NOMO-1 (cell line): ENCODE results near the gene NDUFB6.
"Not testable (repeated sequence)": the region's sequence is repeated elsewhere in the genome, so short reads cannot be mapped to it uniquely, and the experiment has no call there.

Experiments
- DNase-seq, 2 experiments: peaks; one replicate each; lab custom pipeline; 2025; ENCODE audit not compliant: unreplicated experiment in 2 of 2; lab: John Stamatoyannopoulos, UW

Gene NDUFB6

DNA sequence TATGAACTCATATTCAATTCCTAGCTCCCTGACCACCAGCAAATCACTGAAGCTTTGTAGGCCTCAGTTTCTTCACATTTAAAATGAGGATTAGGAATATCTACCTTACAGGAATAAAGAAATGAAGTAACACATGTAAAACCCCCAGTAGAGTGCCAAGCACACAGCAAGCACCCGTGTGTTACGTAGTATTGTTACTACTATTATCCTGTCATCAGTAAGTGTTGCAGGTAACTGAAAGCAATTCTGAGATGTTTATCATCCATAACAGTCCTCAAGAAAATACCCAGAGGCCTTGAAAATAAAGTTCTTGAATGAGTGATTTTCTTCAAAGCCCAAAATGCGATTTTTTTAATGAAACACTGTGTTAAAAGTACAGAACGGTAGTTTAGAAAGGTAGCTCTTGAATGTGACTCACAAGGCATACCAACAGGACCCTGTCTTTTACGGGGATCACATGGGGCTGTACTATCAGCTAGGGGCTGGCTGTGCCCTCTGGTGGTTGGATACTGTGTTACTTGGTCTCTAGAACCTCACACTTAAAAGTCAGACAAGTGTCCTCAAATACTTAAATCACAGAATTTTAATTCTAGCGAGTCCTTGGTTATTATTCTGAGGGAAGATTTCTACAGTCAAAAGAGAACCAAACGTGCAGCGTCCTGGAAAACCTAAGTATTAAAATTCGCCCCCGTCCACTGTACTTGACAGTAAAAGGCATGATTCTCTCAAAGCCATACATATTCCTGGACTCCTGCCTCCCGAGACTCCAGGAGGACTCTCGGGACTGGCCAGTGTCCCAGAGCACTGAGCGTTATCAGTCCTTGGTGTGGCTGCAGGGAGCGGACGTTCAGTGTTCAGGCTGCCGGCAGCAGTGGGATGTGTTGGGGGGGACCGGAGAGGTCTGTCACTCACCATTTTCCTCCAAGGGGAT is 725 bp downstream of the NDUFB6 start:
- DNase-seq: peak; percentile 59 to 88

DNA sequence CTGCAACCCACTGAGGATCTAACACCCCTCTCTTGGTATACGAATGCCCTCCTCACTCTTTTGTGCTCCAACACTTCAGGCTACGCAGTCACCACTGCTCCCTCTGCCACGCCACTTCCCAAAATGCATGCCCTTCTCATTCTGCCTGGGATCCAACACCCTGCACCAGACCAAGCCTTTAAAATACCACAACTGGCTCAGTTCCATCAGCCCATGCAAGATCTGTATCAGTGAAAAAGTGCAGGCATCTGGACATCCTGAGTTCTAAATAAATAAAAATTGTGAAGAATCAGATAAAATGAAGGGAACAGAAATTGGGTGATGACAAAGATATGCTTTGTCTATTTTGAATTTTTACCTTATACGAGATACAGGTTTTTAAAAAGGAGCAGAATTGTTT is 2.7 kb downstream of the NDUFB6 start:
- no peak for DNase-seq

DNA sequence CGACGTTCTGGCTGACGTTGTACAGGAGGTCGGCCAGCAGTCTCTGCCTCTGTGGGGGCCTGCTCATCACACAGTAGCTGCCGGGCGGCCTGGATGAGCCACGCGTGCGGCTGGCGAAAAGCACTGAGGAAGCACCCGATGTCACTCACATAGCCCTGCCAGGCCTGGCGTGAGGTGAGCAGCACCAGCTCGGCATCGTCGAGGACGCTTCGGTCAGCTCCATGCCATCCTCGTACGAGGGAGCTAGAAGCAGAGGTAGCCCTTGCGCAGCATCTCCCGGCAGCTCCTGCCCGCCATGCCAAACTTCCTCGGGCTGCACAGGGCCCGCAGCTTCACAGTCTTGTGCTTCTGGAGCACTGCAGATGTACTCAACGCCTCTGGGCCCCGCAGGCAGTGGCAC is 6.2 kb downstream of the NDUFB6 start:
- DNase-seq: no peak

DNA sequence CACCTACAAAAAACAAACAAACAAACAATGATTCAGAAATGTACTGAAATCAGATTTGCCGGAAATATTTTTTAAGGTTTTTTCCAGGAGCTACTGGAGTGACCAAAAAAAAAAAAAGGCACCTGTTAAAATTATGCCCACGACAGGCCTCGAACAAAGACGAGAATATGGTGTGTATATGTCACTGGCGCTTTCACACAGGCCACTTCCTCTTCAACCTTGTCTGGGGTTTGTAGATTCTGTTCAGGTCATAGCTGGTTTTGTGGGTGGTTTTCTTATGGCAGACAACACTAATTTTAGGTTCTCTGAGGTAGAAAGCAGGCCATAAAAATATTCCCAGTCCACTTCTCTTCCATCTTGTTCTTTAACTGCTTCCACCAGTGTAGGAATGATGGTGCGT is 7.0 kb downstream of the NDUFB6 start:
- no peak for DNase-seq

DNA sequence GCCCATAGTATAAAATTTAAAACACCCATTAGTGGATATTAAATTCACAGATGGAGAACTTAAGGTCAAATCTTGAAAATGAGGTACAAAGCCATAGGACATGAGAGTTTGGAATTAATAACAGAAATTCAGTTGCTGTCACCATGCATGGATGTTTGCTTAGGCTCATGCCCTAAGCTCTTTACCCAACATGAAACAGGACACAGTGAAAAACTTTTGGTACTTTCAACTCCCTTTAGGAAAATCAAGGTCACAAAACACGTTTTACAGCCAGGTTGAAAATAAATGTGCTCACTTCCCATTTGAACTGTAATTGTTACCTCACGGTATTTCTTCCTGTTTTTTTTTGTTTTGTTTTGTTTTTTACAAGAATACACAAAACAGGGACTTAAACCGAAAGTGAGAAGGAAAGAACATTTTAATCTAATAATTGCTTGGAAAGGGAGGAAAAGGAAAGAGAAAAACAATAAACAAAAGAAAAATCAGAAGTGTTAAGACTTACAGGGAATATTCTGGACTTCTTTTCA is 14.5 kb downstream of the NDUFB6 start:
- peak in 1 of 2 experiments; percentile 34 for DNase-seq

DNA sequence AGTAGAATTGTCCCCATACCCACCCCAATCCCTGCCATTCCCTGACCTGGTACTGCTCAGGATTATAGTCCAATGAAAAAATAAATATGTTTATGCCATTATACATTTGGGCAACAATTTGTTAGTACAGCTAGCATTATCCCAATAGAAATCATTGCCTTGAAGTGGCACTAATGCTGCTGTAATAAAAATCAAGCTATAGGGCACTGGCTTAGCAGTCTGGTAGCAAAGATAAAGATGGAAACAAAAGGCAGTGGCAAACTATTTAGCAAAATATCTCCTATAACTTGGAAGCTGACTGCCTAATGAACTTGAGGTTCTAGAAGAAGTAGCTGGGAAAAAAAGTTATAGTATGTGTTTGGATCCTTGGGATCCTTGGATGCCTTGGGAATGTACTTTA is 18.4 kb downstream of the NDUFB6 start:
- DNase-seq: no peak

DNA sequence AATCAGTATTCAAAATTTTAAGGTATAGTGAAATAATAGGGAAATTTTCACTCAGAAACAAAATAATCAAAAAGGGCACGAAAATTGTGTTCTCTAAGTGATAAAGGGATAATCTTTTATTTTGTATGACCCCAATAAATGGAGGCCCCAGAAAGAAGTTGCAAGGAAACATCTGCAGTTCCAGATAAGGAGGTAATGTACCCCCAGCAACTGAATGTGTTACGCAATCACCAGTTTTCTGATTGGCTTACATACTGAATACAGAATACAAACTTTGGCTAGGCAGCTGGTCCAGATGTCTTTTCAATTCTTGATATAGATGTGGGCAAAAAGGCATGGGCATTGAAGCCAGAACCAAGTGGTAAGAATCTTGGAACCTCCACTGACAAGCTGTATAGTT is 18.9 kb downstream of the NDUFB6 start:
- no peak for DNase-seq

DNA sequence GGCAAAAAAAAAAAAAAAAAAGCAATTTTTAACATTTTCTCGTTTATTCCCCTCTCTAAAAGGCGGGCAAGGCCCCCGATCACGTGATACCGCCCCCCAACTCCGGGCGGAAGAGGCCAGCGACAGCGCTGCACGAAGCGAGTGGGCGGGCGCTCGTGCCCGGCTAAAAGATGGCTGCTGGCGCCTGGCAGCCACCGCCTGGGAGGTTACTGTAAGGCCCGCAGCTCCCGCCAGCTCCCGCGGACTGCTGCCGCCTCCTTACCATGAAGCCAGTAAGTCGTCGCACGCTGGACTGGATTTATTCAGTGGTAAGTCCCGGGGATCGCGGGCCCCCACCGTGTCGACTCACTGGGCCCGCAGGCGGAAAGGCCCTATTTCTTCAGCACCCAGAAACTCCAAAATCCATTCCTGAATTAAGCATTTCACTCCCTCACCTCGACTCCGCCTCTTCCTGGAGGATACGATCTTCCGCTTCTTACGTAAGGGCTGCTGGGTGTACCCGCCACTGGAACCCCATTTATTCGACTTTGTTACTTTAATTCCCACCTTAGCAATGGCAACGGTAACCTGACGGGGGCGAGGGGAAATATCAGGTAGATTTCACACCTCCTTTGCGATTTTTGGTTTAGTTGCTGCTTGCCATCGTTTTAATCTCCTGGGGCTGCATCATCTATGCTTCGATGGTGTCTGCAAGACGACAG is 20.6 kb downstream of the NDUFB6 start, which contains the start of the genes SMIM27 and TOPORS:
Gene SMIM27, plus strand, starts transcription at position 156 of the 701 bp plus-strand sequence. Its CDS starts 108 bp downstream, at position 264.
Gene TOPORS, minus strand, starts transcription at position 415 of the 701 bp plus-strand sequence. Its CDS starts 150 bp downstream, at position 265.
- DNase-seq: peak; percentile 89 to 93

DNA sequence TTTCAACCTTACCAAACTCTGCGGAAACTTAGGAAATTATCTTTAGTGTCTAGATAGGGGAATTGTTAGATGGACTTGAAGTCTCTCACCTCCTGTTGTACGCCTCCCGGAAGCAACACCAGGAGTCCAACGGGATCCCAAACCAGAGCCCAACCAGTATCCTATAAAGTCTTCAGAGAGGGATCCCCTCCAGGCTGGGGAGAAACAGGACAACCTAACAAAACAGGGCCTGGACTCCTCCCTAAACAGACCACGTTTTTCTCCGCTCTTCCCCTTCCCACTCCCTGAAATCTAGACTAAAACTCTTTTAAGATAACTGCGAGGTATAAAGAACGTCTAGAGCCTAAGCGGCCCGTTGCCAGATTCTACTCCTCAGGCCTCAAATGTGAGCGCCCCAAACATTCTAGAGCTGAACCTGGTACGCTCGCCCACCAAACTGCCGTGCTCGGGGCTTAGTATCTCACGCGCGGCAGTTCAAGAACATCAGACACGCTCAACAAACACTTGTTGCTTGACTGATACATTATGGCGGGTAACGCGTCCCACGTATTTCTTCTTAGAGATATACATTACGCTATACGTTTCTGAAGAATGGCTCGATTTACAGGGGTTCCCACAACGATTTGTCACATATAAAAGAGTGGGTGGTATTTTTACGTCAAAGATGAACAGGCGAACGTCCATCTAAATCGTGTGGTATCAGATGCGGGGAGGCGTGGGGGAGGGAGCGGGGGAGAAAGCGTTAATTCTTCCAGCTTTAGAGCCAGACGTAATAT is 21.5 kb downstream of the NDUFB6 start:
- peak in 1 of 2 experiments; percentile 53 for DNase-seq

DNA sequence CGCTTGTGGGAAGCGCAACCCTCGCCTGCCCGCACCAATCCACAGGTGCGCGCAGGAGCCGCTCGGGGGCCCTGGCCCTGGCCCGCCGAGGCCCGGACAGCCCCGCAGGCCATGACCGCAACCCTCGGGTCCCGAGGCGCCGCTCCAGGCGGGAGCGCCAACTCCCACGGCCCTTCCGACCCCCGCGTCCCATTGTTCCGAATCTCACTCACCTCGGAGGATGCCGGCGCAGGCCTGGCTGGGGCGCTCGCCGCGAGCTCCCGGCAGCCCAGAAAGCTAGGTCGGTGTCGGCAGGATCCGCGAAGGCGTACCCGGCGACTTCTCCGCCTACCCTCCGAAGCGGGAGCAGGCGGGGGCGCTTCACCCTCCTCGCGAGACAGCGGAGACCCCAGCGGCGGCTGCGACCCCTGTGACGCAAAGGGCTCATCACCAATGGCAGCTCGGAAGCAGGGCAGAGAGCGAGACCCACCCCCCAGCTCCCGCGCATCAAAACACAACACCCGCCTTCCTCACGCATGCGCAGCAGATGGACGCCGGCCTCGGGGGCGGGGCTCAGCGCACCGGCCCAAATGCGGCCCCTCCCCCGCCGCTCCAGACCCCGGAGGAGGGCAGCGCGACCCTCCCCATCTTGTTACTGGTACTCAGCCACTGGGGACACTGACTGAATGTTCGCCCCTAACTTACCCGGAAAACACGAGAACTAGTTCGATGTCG is 22.2 kb downstream of the NDUFB6 start:
- peak; percentile 67 to 81 for DNase-seq

DNA sequence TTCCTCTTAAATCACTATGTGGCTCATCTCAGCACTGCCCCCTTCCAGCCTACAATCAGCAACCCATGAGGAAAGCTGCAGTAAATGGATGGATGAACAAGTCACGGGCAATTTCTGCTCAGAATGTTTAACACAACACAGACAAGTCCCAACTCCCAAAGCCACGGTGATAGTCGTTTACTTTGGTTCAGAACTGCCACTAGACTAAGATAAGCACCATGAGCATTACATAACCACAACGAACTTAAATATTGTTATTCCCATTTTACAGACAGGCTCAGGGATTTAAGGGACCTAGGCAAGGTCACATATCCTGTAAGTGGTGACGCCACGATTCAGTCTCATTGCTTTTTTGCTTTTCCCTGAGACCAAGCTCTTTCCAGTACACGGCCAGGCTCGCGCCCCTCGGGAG is 22.8 kb downstream of the NDUFB6 start:
- no peak for DNase-seq

DNA sequence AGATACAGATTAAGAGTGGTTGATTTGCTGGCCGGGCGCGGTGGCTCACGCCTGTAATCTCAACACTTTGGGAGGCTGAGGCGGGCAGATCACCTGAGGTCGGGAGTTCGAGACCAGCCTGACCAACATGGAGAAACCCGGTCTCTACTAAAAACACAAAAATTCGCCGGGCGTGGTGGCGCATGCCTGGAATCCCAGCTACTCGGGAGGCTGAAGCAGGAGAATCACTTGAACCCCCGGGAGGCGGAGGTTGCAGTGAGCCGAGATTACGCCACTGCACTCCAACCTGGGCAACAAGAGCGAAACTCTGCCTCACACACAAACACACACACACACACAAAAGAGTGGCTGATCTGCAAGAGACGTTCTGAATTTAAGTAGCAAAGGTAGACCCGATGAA is 24.7 kb downstream of the NDUFB6 start:
- not testable (repeated sequence) for DNase-seq

DNA sequence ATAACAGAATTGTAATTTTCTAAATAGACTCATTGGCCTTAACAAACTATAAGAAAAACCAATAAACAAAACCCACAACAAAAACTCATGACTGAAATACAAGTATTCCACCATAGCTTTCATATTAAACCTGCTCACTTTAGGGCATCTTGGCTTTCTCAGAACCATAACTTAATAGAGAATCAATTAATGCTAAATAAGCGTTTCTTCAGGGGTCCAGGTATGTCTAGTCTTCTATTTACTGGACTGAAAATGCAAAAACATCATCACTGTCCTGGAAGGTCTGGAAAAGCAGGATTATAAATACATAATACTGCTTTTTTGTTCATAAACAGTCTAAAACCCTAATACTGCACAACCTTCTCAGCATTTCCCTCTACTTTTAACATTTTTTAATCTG is 27.1 kb downstream of the NDUFB6 start:
- DNase-seq: no peak

DNA sequence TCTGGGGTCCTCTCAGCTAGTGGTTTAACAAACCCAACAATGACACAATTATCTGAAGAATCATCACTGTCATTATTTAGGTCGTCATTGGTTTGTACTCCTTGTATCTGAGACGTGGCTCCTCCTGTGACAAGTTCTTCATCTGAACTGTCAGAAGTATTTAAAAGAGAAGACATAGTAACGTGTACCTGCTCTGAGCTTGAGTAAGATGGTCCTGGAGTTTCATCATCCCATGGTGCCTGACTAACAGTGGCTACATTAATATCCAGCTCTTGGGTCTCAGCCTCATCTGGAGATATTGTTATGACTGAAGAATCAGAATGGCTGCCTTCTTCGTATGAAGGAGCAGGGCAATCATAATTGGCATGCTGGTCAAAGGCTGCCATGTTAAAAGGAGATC is 29.9 kb downstream of the NDUFB6 start:
- DNase-seq: no peak

DNA sequence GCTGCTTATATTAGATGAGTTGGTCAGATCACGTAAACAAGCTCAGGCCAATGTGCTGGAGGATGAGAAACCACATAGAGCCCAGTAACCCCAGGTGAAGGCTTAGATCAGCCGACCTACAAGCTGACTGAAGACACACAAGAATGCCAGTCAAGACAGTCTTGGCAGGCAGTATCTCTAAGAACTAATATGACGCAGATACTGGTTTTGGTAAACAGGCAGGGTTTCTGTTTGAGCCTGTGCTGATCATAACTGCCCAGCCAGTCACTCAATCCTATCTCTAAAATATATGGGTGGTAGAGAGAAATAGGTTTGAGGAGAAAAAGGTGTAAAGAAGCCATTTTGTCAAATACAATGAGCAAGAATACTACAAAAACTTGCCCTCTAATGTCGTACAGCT is 39.1 kb downstream of the NDUFB6 start:
- DNase-seq: no peak

DNA sequence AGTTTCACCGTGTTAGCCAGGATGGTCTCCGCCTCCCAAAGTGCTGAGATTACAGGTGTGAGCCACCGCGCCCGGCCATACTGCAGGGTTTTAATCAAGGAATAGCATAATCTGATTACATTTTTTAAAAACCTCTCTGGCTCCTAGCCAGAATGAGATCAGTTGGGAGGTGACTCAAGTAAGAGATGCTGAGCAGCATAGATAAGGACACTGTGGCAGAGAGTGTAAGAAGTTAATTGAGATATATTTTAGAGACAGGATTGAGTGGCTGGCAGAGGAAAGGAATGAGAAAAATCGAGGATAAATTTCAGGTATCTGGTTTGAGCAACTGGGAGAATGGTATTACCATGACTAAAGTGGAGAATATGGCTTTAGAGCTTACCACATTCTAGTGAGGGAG is 39.6 kb downstream of the NDUFB6 start:
- DNase-seq: no peak

DNA sequence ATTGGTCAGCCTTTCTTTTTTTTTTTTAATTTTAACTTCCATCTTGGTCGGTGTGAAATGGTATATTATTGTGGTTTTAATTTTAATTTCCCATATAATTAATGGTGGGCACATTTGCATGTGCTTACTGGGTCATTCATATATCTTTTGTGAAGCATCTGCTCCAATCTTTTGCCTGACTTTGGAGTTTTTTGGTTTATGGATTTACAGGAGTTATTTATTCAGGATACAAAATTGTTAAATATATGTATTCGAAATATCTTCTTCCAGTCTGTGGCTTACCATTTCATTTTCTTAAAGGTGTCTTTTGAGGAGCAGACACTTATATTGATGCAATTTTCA is 46.3 kb downstream of the NDUFB6 start:
- peak in 1 of 2 experiments; percentile 21 for DNase-seq

DNA sequence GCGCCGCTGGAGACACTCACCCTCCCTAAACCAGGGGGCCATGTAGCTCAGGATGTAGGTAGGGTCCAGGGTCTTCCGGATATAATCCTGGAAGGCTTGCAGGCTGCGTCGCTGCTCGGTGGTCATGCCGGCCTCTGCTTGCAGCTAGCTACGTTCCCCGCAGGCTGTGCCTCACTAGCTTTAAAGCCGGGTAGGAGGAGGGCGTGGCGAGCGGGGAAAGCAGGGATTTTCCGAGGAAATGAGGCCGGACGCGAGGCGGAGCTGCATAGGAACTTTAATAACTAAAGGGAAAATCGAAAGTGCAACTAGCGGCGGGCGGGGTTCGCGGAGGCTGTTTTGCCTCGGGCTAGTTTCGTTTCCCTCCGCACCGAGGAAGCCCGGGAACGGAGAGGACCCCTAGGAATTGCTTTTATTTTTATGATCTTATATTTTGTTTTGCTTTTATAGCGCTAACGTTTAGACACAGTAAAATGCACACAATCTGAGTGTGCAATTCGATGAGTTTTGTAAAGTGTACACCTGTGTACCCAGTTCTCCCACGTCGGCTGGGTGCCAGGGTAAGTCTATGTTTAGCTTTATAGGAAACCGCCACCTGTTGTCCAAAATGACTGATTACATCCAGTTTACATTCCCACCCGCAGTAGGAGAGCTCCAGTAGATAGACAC is 46.8 kb downstream of the NDUFB6 start, which contains the start of gene RIGI:
Gene RIGI, minus strand, starts transcription at position 156 of the 666 bp plus-strand sequence. Its CDS starts 30 bp downstream, at position 126.
- peak; percentile 68 to 72 for DNase-seq

DNA sequence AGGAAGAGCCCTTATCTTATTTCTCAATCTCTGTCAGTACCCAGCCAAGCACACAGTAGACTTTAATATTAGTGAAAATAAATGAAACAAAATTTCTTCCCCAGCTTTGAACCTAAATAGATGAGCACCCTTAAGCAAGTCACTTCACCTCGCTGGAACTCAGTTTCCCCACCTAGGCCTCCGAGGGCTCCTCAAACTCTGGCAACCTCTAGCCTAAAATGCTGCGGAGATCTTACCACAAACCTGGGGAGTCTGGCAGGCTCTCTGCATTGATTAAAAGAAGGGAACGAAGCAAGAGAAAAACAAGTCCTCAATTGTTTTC is 47.3 kb downstream of the NDUFB6 start:
- peak in 1 of 2 experiments; percentile 31 for DNase-seq
